Stimulated activated CD4-positive, alpha-beta T cell treated with anti-CD3 and anti-CD28 coated beads, Interleukin-1b, Interleukin-23, amount 100 ng/mL, for 24 hours (primary cell): ENCODE measurements around the gene CFAP210.
A peak's percentile ranks its signal among the peaks of the same experiment; 100 is the strongest.

ENCODE experiments used
- DNase-seq, 4 experiments: peaks; one replicate each; pipeline ENCODE4 v3.0.0-alpha.2; 2020; ENCODE audit warnings: low read depth in 4 of 4, low spot score in 1 of 4

Gene CFAP210

GRCh38 chr2:169694113-169694893, at the start of gene CFAP210, which contains the start of gene PHOSPHO2:
Gene CFAP210, minus strand, starts transcription at chr2:169694405. Its CDS starts 78 bp downstream, at chr2:169694327.
Gene PHOSPHO2, plus strand, starts transcription at chr2:169694469. Its CDS starts 6,503 bp downstream, at chr2:169700972.
- peak; percentile 97 to 100 (median 98) for DNase-seq

- no peak for DNase-seq
These were observed 49.3 kb upstream of the CFAP210 start for GRCh38 chr2:169743549-169743948.

GRCh38 chr2:169739351-169739750, 45.1 kb upstream of the CFAP210 start:
- no peak for DNase-seq

- no peak for DNase-seq
These were observed 44.5 kb upstream of the CFAP210 start for GRCh38 chr2:169738566-169739229.

GRCh38 chr2:169736902-169737301, 42.7 kb upstream of the CFAP210 start:
- no peak for DNase-seq

- no peak for DNase-seq
These were observed 41.4 kb upstream of the CFAP210 start for GRCh38 chr2:169735623-169736022.

GRCh38 chr2:169734169-169734847, 40.1 kb upstream of the CFAP210 start:
- peak in 1 of 4 experiments; percentile 7 for DNase-seq

GRCh38 chr2:169732583-169733358, 38.6 kb upstream of the CFAP210 start:
- no peak for DNase-seq

GRCh38 chr2:169732075-169732474, 37.9 kb upstream of the CFAP210 start:
- DNase-seq = no peak

- no peak for DNase-seq
These were observed 35.0 kb upstream of the CFAP210 start for GRCh38 chr2:169729274-169729605.

GRCh38 chr2:169727065-169727464, 32.9 kb upstream of the CFAP210 start:
- no peak for DNase-seq

GRCh38 chr2:169721016-169721415, 26.8 kb upstream of the CFAP210 start:
- no peak for DNase-seq

- no peak for DNase-seq
These were observed 24.8 kb upstream of the CFAP210 start for GRCh38 chr2:169718930-169719504.

- DNase-seq = no peak
These were observed 23.5 kb upstream of the CFAP210 start for GRCh38 chr2:169717691-169718063.

GRCh38 chr2:169716938-169717690, 22.9 kb upstream of the CFAP210 start:
- DNase-seq = no peak

GRCh38 chr2:169716238-169716886, 22.2 kb upstream of the CFAP210 start:
- DNase-seq = no peak

- DNase-seq = no peak
These were observed 21.4 kb upstream of the CFAP210 start for GRCh38 chr2:169715379-169716237.

GRCh38 chr2:169714699-169715098, 20.5 kb upstream of the CFAP210 start:
- no peak for DNase-seq

- DNase-seq = no peak
These were observed 19.1 kb upstream of the CFAP210 start for GRCh38 chr2:169713331-169713730.
